SK-N-SH treated with all-trans-retinoic acid at 6 μM for 48 hours (cell line): ENCODE measurements around the gene SLC30A3.

Experiments
- ATAC-seq: fragments of 200-7000 bp; cut with Tn5 transposase; 3 replicates; pipeline ENCODE4 v1.9.1; 2020; ENCODE audit warnings: mild to moderate bottlenecking, moderate library complexity
- ARNTL ChIP-seq: fragments of 450-650 bp; formaldehyde crosslinking; IDR thresholded peaks from 2 replicates; pipeline ENCODE4 v1.5.0; 2020; ENCODE audit warnings: low read depth, mild to moderate bottlenecking, moderate library complexity, borderline replicate concordance
- CREB5 ChIP-seq: fragments of 250-450 bp; sonication (Bioruptor Pico); IDR thresholded peaks from 2 replicates; pipeline ENCODE4 v1.5.1; 2020; ENCODE audit warnings: low read depth, mild to moderate bottlenecking, moderate library complexity
- CSDC2 ChIP-seq: fragments of 250-450 bp; sonication (Bioruptor Pico); IDR thresholded peaks from 2 replicates; pipeline ENCODE4 v1.5.0; 2020; ENCODE audit warnings: mild to moderate bottlenecking, moderate library complexity
- CSRNP3 ChIP-seq: fragments of 250-450 bp; sonication (Bioruptor Pico); IDR thresholded peaks from 2 replicates; pipeline ENCODE4 v1.5.1; 2021; ENCODE audit warnings: mild to moderate bottlenecking, moderate library complexity
- ESRRG ChIP-seq: fragments of 250-450 bp; sonication (Bioruptor Pico); IDR thresholded peaks from 2 replicates; pipeline ENCODE4 v1.6.1; 2021; ENCODE audit warnings: mild to moderate bottlenecking
- GLIS3 ChIP-seq: fragments of 250-450 bp; sonication (Bioruptor Pico); IDR thresholded peaks from 2 replicates; pipeline ENCODE4 v1.5.0; 2020; ENCODE audit warnings: mild to moderate bottlenecking, moderate library complexity
- ISL1 ChIP-seq: fragments of 250-450 bp; sonication (Bioruptor Pico); IDR thresholded peaks from 2 replicates; pipeline ENCODE4 v2.1.2; 2022; ENCODE audit warnings: mild to moderate bottlenecking, moderate library complexity
- OSR1 ChIP-seq: fragments of 250-450 bp; sonication (Bioruptor Pico); IDR thresholded peaks from 2 replicates; pipeline ENCODE4 v1.8.0; 2022; ENCODE audit warnings: moderate library complexity, mild to moderate bottlenecking, inconsistent platforms
- PATZ1 ChIP-seq: fragments of 250-450 bp; sonication (Bioruptor Pico); IDR thresholded peaks from 2 replicates; pipeline ENCODE4 v1.8.0; 2020; ENCODE audit warnings: mild to moderate bottlenecking, moderate library complexity, borderline replicate concordance
- POU6F1 ChIP-seq: fragments of 250-450 bp; sonication (Bioruptor Pico); IDR thresholded peaks from 2 replicates; pipeline ENCODE4 v1.8.0; 2021; ENCODE audit warnings: low read depth, mild to moderate bottlenecking, moderate library complexity, borderline replicate concordance
- PPARA ChIP-seq: fragments of 250-450 bp; sonication (Bioruptor Pico); IDR thresholded peaks from 2 replicates; pipeline ENCODE4 v1.5.0; 2020; ENCODE audit warnings: mild to moderate bottlenecking, borderline replicate concordance
- SNAI2 ChIP-seq: fragments of 250-450 bp; sonication (Bioruptor Pico); IDR thresholded peaks from 2 replicates; pipeline ENCODE4 v1.5.0; 2020; ENCODE audit warnings: mild to moderate bottlenecking, moderate library complexity
- TCF4 ChIP-seq: fragments of 250-450 bp; sonication (Bioruptor Pico); IDR thresholded peaks from 2 replicates; pipeline ENCODE4 v1.8.0; 2021; ENCODE audit warnings: mild to moderate bottlenecking, moderate library complexity, borderline replicate concordance
- TOX ChIP-seq: fragments of 250-450 bp; sonication (Bioruptor Pico); IDR thresholded peaks from 2 replicates; pipeline ENCODE4 v1.8.0; 2021; ENCODE audit warnings: mild to moderate bottlenecking, moderate library complexity, borderline replicate concordance
- TSHZ2 ChIP-seq: fragments of 250-450 bp; sonication (Bioruptor Pico); IDR thresholded peaks from 2 replicates; pipeline ENCODE4 v1.5.0; 2020; ENCODE audit warnings: mild to moderate bottlenecking, moderate library complexity
- ZC3H10 ChIP-seq: fragments of 250-450 bp; sonication (Bioruptor Pico); IDR thresholded peaks from 2 replicates; pipeline ENCODE4 v1.5.1; 2021; ENCODE audit warnings: mild to moderate bottlenecking, moderate library complexity
- ZFP3 ChIP-seq: fragments of 250-450 bp; sonication (Bioruptor Pico); IDR thresholded peaks from 2 replicates; pipeline ENCODE4 v1.5.0; 2020; ENCODE audit warnings: mild to moderate bottlenecking, moderate library complexity
- ZNF565 ChIP-seq: fragments of 450-650 bp; formaldehyde crosslinking; conservative IDR thresholded peaks from 2 replicates; pipeline ENCODE4 v1.5.0; 2020; ENCODE audit warnings: low read depth, mild to moderate bottlenecking, moderate library complexity
- ZNF70 ChIP-seq: fragments of 450-650 bp; formaldehyde crosslinking; IDR thresholded peaks from 2 replicates; pipeline ENCODE4 v1.5.0; 2020; ENCODE audit warnings: mild to moderate bottlenecking, moderate library complexity
- ZNF8 ChIP-seq: fragments of 450-650 bp; formaldehyde crosslinking; IDR thresholded peaks from 2 replicates; pipeline ENCODE4 v1.5.0; 2020; ENCODE audit warnings: mild to moderate bottlenecking, moderate library complexity

Gene SLC30A3

GRCh38 chr2:27243391-27244130 lies 19.3 kb downstream of the SLC30A3 start:
- TF ChIP-seq ZC3H10 (CRISPR knock-in tag), result no peak
- TF ChIP-seq OSR1 (CRISPR knock-in tag), result no peak
- TF ChIP-seq TOX (CRISPR knock-in tag), result no peak
- no peak for TF ChIP-seq PATZ1 (CRISPR knock-in tag)
- no peak for TF ChIP-seq GLIS3
- no peak for TF ChIP-seq TSHZ2
- no peak for ATAC-seq

- TF ChIP-seq PATZ1 (CRISPR knock-in tag) (no peak), TOX (CRISPR knock-in tag) (no peak), ZC3H10 (CRISPR knock-in tag) (no peak), ZNF8 (CRISPR knock-in tag) (no peak), POU6F1 (CRISPR knock-in tag) (no peak), ESRRG (no peak), ISL1 (CRISPR knock-in tag) (no peak), OSR1 (CRISPR knock-in tag) (no peak), TCF4 (CRISPR knock-in tag) (no peak), PPARA (CRISPR knock-in tag) (no peak), ARNTL (CRISPR knock-in tag) (no peak), SNAI2 (CRISPR knock-in tag) (no peak), CREB5 (CRISPR knock-in tag) (no peak), ZFP3 (CRISPR knock-in tag) (no peak), CSDC2 (CRISPR knock-in tag) (no peak), GLIS3 (no peak), TSHZ2 (no peak), ZNF565 (CRISPR knock-in tag) (no peak), ZNF70 (CRISPR knock-in tag) (no peak), CSRNP3 (no peak)
- TF ChIP-seq, all 23 proteins: peak for 0
- no peak for ATAC-seq
Measured at GRCh38 chr2:27242614-27242951, 20.3 kb downstream of the SLC30A3 start.
